GM19468 (cell line): Measurements from ENCODE around the gene ELOVL2.
"Not testable (repeated sequence)": the region's sequence is repeated elsewhere in the genome, so short reads cannot be mapped to it uniquely, and the experiment has no call there.

Experiments used
- ATAC-seq: cut with Tn5 transposase; IDR thresholded peaks from one replicate; pipeline ENCODE4 v1.9.1; 2021; ENCODE audit warnings: mild to moderate bottlenecking, moderate library complexity, moderate number of reproducible peaks; ENCODE audit not compliant: unreplicated experiment; ENCODE audit errors: extremely low read depth

The ELOVL2 gene

GRCh38 chr6:10995114-10995707 is 48.9 kb downstream of the ELOVL2 start:
- no peak for ATAC-seq

GRCh38 chr6:10993896-10994295 is 50.2 kb downstream of the ELOVL2 start:
- no peak for ATAC-seq

DNA sequence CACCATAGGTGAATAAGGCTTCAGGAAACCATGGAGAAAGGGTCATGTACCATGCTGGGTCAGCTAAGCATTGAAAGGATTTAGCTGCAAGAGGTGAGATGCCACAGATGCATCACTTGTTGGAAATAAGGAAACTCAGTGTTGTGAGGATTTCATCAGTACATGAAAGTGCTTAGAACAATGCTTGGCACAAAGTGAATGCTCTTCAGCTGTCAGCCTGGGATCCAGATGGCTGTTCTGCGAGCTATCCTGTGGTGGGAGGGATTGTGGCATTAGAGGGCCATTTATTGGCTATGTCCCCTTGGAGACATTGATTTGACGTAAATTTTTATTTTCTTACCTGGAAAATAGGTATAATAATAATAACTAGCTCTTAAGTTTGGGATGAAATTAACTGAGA is 53.0 kb downstream of the ELOVL2 start:
- ATAC-seq: no peak

DNA sequence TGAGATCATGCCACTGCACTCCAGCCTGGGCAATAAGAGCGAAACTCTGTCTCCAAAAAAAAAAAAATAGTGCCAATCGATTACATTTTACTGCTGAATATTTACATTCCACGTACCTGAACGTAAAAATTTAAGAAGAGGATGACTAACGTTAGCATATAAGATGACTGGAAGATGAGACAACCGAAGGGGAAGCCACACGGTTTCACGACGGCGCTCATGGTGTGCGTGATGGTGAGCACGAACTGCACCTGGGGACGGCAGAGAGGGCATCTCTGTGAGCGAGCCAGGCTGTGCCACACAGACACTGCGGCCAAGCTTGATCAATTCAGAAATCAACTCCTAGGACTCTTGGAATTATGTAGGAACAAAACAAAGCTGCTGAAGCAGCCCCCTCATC is 54.5 kb downstream of the ELOVL2 start:
- no peak for ATAC-seq

DNA sequence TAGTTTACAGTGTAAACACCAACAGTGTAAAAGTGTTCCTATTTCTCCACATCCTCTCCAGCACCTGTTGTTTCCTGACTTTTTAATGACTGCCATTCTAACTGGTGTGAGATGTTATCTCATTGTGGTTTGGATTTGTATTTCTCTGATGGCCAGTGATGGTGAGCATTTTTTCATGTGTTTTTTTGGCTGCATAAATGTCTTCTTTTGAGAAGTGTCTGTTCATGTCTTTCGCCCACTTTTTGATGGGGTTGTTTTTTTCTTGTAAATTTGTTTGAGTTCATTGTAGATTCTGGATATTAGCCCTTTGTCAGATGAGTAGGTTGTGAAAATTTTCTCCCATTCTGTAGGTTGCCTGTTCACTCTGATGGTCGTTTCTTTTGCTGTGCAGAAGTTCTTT is 59.1 kb downstream of the ELOVL2 start:
- ATAC-seq: not testable (repeated sequence)

- no peak for ATAC-seq
These were observed 62.7 kb downstream of the ELOVL2 start for GRCh38 chr6:10981409-10981808.

GRCh38 chr6:10979603-10980002 is 64.5 kb downstream of the ELOVL2 start:
- no peak for ATAC-seq

DNA sequence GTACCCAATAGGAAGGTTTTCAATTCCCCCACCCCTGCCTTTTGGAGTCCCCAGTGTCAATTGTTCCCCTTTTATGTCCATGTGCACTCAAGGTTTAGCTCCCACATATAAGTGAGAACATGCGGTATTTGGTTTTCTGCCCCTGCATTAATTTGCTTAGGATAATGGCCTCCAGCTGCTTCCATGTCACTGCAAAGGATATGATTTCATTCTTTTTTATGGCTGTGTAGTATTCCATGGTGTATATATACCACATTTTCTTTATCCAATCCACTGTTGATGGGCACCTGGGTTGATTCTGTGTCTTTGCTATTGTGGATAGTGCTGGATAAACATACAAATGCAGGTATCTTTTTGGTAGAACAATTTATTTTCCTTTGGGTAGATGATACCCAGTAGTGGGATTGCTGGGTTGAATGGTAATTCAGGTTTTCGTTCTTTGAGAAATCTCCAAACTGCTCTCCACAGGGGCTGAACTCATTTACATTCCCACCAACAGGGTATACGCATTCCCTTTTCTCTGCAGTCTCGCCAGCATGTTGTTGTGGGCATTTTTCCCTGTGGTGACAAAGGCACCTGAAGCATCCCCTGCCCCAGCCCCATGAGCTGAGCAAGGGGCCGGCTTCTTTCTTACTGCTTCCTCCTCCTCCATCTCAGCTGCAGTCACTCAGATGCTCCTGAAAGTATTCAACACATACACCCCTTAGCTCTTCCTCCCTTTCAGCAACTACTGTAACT is 66.7 kb downstream of the ELOVL2 start:
- ATAC-seq: no peak

- ATAC-seq: no peak
These were observed 67.5 kb downstream of the ELOVL2 start for GRCh38 chr6:10976571-10976970.

- no peak for ATAC-seq
These were observed 71.9 kb downstream of the ELOVL2 start for GRCh38 chr6:10972196-10972595.

DNA sequence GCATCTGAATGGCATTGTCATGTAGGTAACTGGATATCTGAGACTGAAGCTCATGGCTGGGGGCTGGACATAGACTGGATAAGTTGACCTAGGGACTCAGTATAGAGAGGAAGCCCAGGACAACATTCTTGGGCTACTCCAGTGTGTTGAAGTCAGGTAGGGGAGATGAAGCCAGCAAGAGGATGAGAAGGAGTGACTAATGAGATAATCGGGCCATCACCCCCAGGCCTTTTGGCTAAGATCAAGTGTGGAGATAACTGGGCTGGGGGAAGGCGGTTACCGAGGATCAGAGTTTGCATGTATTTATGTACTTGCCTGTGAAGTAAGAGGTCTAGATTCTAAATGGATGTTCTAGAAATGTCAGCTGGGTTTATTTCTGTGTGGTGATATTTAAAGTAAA is 73.4 kb downstream of the ELOVL2 start:
- no peak for ATAC-seq

DNA sequence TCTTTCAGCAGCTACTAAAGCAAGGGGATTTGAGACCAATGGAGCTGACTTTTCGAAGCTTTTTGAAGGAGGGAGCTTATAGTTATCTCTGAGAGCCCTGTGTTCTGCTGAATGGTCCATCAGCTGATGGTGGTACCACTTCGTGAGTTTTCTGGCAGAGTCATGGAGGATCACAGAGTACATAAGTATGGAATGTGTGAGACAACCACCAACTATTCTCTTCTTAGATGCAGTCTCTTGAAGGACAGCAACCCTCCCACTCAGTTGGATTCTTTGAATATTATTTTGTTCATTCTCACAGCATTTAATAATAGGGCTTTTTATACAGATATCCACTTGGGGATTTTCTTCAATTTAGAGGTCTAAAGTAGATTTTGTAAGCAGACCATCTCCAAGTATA is 75.3 kb downstream of the ELOVL2 start:
- no peak for ATAC-seq

GRCh38 chr6:10964684-10965083 is 79.4 kb downstream of the ELOVL2 start:
- ATAC-seq: peak; percentile 61

DNA sequence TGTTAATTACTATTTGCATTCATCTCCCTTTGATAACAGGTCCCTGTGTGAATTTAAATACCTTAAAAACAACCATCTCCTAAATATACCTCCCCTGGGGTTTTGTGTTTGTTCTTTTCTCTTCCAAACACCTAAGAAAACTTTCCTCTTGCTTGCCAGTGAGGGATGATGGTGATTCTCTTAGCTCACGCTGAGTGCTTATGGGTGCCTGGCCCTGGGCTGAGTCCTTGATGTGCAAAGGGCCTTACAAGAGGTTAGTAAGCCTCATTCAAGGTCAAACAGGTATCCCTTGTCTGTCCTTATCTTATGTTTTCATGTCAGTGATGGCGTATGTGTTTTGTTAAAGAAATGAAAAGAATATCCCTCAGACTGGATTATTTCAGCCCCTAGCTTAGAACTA is 81.0 kb downstream of the ELOVL2 start:
- no peak for ATAC-seq

- ATAC-seq: no peak
These were observed 81.4 kb downstream of the ELOVL2 start for GRCh38 chr6:10962673-10963072.

- no peak for ATAC-seq
These were observed 82.3 kb downstream of the ELOVL2 start for GRCh38 chr6:10961837-10962236.

- ATAC-seq: no peak
These were observed 83.9 kb downstream of the ELOVL2 start for GRCh38 chr6:10960171-10960570.

- no peak for ATAC-seq
These were observed 86.7 kb downstream of the ELOVL2 start for GRCh38 chr6:10957414-10957886.

DNA sequence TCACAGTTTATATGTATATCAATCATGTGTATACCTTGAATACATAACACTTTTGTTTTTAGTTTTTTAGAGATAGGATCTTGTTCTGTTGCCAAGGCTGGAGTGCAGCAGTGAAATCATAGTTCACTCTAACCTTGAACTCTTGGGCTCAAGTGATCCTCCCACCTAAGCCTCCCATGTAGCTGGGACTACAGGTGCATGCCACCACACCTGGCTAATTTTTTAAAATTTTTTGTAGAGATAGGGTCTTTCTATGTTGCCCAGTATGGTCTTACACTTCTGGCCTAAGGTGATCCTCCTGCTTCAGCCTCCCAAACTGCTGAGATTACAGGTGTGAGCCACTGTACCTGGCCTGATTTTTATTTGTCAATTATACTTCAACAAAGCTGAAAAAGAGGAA is 87.3 kb downstream of the ELOVL2 start:
- no peak for ATAC-seq

DNA sequence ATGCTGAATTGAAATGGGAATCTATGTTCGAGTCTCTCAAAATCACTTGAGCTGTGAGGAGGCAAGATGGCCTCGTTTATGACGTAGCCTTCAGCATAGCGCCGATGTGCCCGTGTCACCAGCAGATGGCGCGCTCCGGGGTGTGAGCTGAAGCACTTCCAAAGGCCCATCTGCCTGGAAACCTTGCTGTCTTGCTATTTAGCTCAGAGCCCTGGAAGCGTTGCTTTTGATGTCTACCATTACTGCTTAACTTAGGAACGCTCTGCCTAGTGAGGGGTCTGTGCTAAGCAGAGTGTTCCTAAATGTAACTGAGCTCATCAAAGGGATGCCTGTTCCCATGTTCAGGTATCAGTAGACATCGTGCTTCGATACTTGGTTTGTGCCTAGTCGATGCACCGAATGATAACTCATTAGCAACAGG is 89.5 kb downstream of the ELOVL2 start:
- peak; percentile 68 for ATAC-seq

DNA sequence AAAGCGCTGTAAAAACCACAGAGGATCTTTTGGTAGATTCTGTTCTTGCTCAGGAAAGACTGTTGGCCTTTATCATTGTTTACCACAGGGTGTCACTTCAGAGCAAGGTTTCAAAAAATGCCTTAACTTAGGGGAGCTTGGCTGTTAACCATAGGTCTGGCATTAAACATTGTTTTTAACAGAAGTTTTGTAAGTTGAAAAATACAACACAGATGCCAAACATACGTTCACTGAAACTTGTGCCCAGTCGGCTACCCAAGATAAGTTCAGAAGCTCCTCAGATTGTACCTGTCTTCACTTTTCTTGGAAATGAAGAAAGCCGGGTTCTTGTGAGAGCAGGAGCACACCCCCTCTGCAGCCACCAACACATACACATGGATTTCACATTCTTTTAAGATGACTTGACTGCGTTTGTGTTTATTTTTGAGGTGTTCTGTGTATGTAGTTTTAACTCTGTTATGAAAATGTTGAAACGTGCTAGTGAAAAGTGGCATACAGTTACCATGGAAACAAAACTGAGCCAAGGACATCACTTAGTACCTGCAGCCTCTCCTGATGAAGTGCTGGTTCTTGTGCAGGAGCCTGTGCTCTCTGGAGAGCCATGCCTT is 92.3 kb downstream of the ELOVL2 start:
- no peak for ATAC-seq
